OCI-LY3 (cell line): Measurements from ENCODE around the gene ARHGEF25.
"Not testable (repeated sequence)": the region's sequence is repeated elsewhere in the genome, so short reads cannot be mapped to it uniquely, and the experiment has no call there.

Experiments
- H2AFZ ChIP-seq: fragments of 200-600, 300-600 bp; shearing (Covaris generic); 2 replicates; pipeline ENCODE4 v1.6.0; 2014; ENCODE audit warnings: antibody characterized with exemption, low read depth, low read length
- H3K27ac ChIP-seq: fragments of 200-600, 300-600 bp; sonication (generic); 2 replicates; pipeline ENCODE4 v1.5.1; 2014; ENCODE audit warnings: mild to moderate bottlenecking, low read length, moderate library complexity, mixed read lengths
- H3K27me3 ChIP-seq: fragments of 200-600, 300-600 bp; sonication (generic); 2 replicates; pipeline ENCODE4 v1.6.1; 2014; ENCODE audit warnings: low read depth, low read length, mixed read lengths
- H3K36me3 ChIP-seq: fragments of 200-600, 300-600 bp; sonication (generic); replicated peaks from 2 replicates; pipeline ENCODE3; 2014; ENCODE audit warnings: low read depth, low read length, mixed read lengths
- H3K4me1 ChIP-seq: fragments of 300-600, 200-600 bp; sonication (generic); 2 replicates; pipeline ENCODE4 v1.6.1; 2014; ENCODE audit warnings: low read length, mixed read lengths
- H3K4me2 ChIP-seq: fragments of 200-600, 300-600 bp; sonication (generic); 2 replicates; pipeline ENCODE4 v1.6.1; 2014; ENCODE audit warnings: low read length, mixed read lengths
- H3K4me3 ChIP-seq: fragments of 300-600, 200-600 bp; sonication (generic); 2 replicates; pipeline ENCODE4 v1.5.1; 2014; ENCODE audit warnings: antibody characterized with exemption, mild to moderate bottlenecking, low read length, moderate library complexity
- H3K79me2 ChIP-seq: fragments of 300-600, 200-600 bp; shearing (Covaris generic); 2 replicates; pipeline ENCODE4 v1.6.1; 2014; ENCODE audit warnings: mild to moderate bottlenecking, low read length, mixed read lengths
- H3K9ac ChIP-seq: fragments of 300-600, 200-600 bp; shearing (Covaris generic); 2 replicates; pipeline ENCODE4 v1.6.0; 2014; ENCODE audit warnings: mild to moderate bottlenecking, low read length, moderate library complexity
- H3K9me3 ChIP-seq: fragments of 200-600, 300-600 bp; shearing (Covaris generic); 2 replicates; pipeline ENCODE4 v1.6.1; 2014; ENCODE audit warnings: low read length, mixed read lengths; ENCODE audit not compliant: insufficient read depth
- H4K20me1 ChIP-seq: fragments of 200-600, 300-600 bp; sonication (generic); 2 replicates; pipeline ENCODE4 v1.6.1; 2016; ENCODE audit warnings: low read length, mixed read lengths; ENCODE audit not compliant: insufficient read depth
- CTCF ChIP-seq: fragments of 200-600, 300-600 bp; sonication (generic); IDR thresholded peaks from 2 replicates; pipeline ENCODE4 v1.5.1; 2014; ENCODE audit warnings: antibody characterized with exemption, low read length, low read depth
- EZH2phosphoT487 ChIP-seq: fragments of 200-600 bp; shearing (Covaris generic); IDR thresholded peaks from 2 replicates; pipeline ENCODE4 v1.6.1; 2018; ENCODE audit warnings: antibody characterized with exemption, mixed run types, low read depth

Gene ARHGEF25

DNA sequence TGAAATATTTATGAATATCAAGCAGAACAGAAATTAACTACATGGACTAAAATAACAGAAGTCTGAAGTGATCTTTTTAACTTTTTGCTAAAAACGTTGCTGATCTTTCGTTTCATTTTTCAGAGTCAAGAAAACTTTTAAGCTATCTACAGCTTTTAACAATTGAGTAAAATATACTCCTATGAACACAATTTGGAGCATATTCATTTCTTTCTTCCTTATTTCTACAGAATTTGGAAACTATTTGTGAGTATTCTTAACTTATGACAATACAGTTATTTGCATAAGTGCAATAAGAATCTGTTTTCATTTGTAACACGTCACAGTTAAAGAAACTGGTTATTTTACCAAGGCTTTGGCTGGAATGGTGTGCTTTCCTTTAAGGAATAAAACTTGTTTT lies 42.8 kb downstream of the ARHGEF25 start:
- Histone ChIP-seq H3K27me3 (no peaks in the 10 kb centered on the region), H3K27ac (no peak overlapping the region), H3K4me1 (no peaks in the 10 kb centered on the region), H3K79me2 (no peaks in the 10 kb centered on the region), H4K20me1 (no peaks in the 10 kb centered on the region), H3K9me3 (0 out of 2 replicates have a peak, but pooled peaks cover 4% of the 10 kb centered on the region), H3K9ac (no peak overlapping the region), H3K4me2 (no peak overlapping the region), H3K36me3 (no peaks in the 10 kb centered on the region), H2AFZ (no peak overlapping the region), H3K4me3 (no peak overlapping the region)
- TF ChIP-seq EZH2phosphoT487 (no peak), CTCF (no peak)

- H3K9me3 ChIP-seq, result 0 out of 2 replicates have a peak, but pooled peaks cover 4% of the 10 kb centered on the region
- no peak overlapping the region for H3K27ac ChIP-seq
- TF ChIP-seq CTCF (no peak), EZH2phosphoT487 (no peak)
- H3K4me1 ChIP-seq, result no peaks in the 10 kb centered on the region
- no peaks in the 10 kb centered on the region for H4K20me1 ChIP-seq
- H2AFZ ChIP-seq, result no peak overlapping the region
- no peaks in the 10 kb centered on the region for H3K79me2 ChIP-seq
- H3K36me3 ChIP-seq, result no peaks in the 10 kb centered on the region
- H3K9ac ChIP-seq, result no peak overlapping the region
- no peaks in the 10 kb centered on the region for H3K27me3 ChIP-seq
- no peak overlapping the region for H3K4me3 ChIP-seq
- no peak overlapping the region for H3K4me2 ChIP-seq
These were observed 44.5 kb downstream of the ARHGEF25 start for GRCh38 chr12:57655541-57656240.

GRCh38 chr12:57656408-57656807 lies 45.2 kb downstream of the ARHGEF25 start:
- H3K9me3 ChIP-seq, H3K36me3 ChIP-seq, H3K27me3 ChIP-seq, H3K4me2 ChIP-seq, H3K79me2 ChIP-seq, H3K9ac ChIP-seq, H3K4me1 ChIP-seq, H3K27ac ChIP-seq, H2AFZ ChIP-seq, H3K4me3 ChIP-seq, H4K20me1 ChIP-seq: not testable (repeated sequence)

DNA sequence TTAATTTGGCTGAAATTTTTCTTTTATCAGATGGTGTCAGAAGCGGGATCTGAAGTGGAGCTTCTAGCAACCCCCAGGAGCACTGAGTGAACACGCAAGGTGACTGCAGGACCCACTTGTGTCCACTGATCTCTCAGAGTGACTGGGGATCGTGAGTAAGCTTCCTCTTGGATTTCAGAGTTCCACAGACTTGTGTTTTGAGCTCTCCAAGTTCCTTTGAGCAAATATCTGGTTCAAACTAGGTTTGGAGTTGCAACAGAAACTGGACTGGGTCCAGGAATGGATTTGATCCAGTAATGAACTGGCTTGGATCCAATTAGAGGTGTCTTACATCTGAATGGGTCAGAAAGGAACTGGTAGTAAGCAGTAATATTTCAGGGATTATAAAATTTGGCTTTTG lies 46.5 kb downstream of the ARHGEF25 start:
- Histone ChIP-seq H4K20me1 (no peaks in the 10 kb centered on the region), H3K4me2 (no peak overlapping the region), H3K27ac (no peak overlapping the region), H3K4me1 (no peaks in the 10 kb centered on the region), H3K36me3 (no peaks in the 10 kb centered on the region), H3K27me3 (no peaks in the 10 kb centered on the region), H3K9ac (no peak overlapping the region), H3K9me3 (peaks cover 16% of the 10 kb centered on the region), H3K4me3 (no peak overlapping the region), H3K79me2 (no peaks in the 10 kb centered on the region), H2AFZ (no peak overlapping the region)
- TF ChIP-seq EZH2phosphoT487, result no peak
- no peak for TF ChIP-seq CTCF
